Erythroblast (primary cell): ENCODE measurements around the gene SLC22A2.

ENCODE experiments used
- GATA1 ChIP-seq: IDR thresholded peaks from 2 replicates; pipeline ENCODE4 v1.6.1; 2011; ENCODE audit warnings: low read depth, mild to moderate bottlenecking, control low read depth, low read length, moderate library complexity
- POLR2A ChIP-seq: IDR thresholded peaks from 2 replicates; pipeline ENCODE4 v1.6.1; 2011; ENCODE audit warnings: mild to moderate bottlenecking, low read length

GRCh38 chr6:160259143-160259425, 463 bp upstream of the SLC22A2 start:
- TF ChIP-seq POLR2A, result no peak
- no peak for TF ChIP-seq GATA1
